NT2/D1 (cell line): ENCODE results near the gene TMEM119.

ENCODE experiments used
- YY1 ChIP-seq: IDR thresholded peaks from 2 replicates; pipeline ENCODE4 v1.6.1; 2011; ENCODE audit not compliant: insufficient read length, insufficient read depth
- ZNF274 ChIP-seq: IDR thresholded peaks from 2 replicates; pipeline ENCODE4 v1.6.1; 2011; ENCODE audit warnings: mild to moderate bottlenecking, low read depth, low read length

- TF ChIP-seq ZNF274 = no peak
- no peak for TF ChIP-seq YY1
These were observed 2.2 kb upstream of the TMEM119 start for GRCh38 chr12:108599948-108600701.
